HG03196 (cell line): ENCODE measurements around the gene ELOF1.
"Not testable (repeated sequence)": the region's sequence is repeated elsewhere in the genome, so short reads cannot be mapped to it uniquely, and the experiment has no call there.

ENCODE experiments used
- ATAC-seq: cut with Tn5 transposase; IDR thresholded peaks from one replicate; pipeline ENCODE4 v1.9.1; 2021; ENCODE audit not compliant: unreplicated experiment

The ELOF1 gene

GRCh38 chr19:11573354-11573753 is 14.3 kb upstream of the ELOF1 start:
- ATAC-seq, result not testable (repeated sequence)

GRCh38 chr19:11570039-11570462 is 11.0 kb upstream of the ELOF1 start:
- ATAC-seq, result no peak

DNA sequence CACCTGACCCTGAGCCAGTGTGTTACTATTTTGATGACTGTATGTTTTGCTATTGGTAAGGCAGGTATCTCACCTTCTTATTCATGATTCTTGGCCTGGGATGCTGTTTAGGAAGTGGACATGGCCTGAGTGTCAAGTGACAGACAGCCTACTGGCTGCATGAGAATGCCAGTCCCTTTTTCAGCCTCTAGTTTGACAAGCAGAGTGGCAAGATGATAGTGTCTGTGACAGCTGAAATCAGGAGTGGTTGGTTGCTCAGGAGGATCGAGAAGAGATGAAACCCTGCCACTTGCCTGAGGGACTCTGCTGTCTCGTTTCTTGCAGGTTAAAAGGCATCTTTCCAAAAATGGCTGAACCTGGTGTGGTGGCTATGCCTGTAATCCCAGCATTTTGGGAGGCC is 7.1 kb upstream of the ELOF1 start:
- no peak for ATAC-seq

DNA sequence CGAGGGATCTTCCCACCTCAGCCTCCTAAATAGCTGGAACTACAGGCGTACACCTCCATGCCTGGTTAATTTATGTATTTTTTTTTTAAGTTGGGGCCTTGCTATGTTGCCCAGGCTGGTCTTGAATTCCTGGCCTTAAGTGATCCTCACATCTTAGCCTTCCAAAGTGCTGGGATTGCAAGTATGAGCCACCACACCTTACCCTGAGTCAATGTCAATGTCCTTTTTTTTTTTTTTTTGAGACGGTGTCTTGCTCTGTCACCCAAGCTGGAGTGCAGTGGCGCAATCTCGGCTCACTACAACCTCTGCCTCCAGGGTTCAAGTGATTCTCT is 6.6 kb upstream of the ELOF1 start:
- ATAC-seq, result not testable (repeated sequence)

- not testable (repeated sequence) for ATAC-seq
Observed at GRCh38 chr19:11564082-11564807, 5.2 kb upstream of the ELOF1 start.

GRCh38 chr19:11563532-11563931 is 4.5 kb upstream of the ELOF1 start:
- ATAC-seq, result no peak

DNA sequence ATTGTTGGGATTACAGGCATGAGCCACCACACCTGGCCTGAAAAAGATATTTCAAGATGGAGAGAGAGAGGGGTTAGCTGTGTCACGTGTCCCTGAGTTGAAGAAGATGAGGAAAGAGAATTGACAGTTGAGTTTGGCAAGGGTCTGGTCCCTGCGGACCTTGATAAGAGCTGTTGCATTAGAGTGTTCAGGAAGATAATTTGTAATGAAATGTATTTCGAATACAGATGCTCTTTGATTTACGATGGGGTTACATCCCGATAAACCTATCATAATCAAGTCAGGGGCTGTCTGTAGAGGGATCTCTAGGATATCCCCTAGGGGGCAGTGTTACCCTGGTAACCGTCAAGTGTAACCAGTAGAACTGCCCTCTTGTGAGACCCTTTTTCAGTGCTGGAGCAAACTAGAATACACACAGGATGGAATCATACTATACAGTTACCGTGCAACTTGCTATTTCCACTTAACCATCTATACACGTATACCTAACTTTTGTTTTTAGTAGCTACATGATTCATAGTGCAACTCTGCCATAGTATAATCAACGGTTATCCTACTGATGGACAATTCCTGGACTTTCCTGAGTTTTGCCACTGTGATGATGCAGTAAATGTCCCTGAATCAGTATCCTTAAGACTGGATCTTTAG is 1.5 kb upstream of the ELOF1 start:
- no peak for ATAC-seq

DNA sequence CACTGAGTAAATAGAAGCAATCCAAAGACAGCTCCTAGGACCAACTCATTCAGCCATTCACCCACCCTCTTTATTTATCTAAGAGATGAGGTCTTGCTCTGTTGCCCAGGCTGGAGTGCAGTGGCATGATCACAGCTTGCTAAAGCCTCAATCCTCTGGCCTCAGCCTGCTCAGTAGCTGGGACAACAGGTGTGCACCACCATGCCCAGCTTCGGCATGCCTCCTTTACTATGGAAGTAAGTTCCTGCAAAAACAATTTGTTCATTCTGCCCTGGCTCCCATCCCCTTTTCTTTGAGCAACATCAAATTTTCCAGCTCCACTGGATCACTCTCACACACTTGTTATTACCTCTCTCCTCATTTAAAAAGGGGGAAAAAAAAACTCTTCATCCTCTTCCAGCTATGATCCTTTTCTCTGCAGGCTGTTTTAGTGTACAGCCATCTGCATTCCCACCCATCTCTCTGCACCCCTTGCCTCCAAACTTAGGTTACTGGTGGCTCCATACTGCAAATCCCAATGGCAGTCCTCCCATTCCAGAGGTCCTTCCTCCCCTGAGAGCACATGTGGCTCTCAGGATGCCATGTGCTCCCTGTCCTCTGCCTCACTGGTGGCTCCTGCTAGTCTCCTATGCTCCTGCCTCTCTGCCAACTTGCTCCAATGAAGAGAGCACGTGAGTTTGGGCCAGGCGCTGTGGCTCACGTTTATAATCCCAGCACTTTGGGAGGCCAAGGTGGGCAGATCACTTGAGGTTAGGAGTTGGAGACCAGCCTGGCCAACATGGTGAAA is 2.2 kb downstream of the ELOF1 start:
- ATAC-seq, result no peak

DNA sequence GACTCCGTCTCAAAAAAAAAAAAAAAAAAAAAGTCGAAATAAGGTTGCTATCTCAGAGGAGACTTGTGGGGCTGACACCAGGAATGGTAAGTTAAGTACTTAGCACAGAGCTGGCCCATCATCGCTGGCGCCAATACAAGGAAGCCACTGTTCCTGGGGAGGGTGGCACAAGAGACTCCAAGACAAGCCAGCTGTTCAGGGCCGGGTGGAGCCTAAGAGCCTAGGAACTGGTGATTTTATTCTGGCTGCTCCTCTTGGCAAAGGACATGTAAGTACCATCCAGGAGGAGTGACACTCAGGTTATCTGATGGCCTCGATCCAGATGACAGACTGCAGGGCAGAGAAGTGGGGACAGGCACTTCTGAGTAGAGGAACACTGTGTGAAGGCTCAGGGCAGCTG is 3.8 kb downstream of the ELOF1 start:
- no peak for ATAC-seq

GRCh38 chr19:11554160-11554559 is 4.9 kb downstream of the ELOF1 start:
- ATAC-seq, result no peak

- ATAC-seq, result no peak
Observed at GRCh38 chr19:11552666-11553372, 6.2 kb downstream of the ELOF1 start.

DNA sequence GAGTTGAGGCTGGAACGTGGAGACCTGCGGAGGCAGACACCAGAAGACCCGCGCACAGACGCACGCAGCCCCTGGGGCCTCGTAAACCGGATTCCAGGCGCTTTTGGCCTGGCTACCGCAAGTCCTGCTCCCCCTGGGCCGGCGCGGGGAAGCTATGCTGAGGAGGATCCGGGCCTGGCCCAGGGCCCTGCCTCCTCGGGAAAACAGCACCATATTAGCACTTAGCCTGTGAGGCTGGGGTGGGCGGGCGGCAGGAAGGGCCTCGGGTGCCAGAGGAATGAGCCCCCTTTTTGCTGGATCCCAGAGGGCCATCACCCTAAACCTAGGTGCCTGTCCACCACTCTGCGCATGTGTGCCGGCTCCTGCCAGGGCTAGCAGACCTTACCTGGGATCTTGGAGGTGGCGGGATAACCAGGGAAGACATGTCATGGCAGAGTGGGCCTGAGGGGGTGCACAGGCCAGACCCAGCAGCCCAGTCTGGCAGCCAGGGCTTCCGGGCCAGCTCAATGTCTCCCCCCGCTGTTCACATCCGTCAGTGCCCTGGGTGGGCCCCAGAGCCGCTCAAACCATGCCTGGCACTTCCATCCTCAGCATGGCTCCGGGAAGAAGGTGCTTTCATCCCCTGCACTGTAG is 7.3 kb downstream of the ELOF1 start:
- ATAC-seq, result no peak

DNA sequence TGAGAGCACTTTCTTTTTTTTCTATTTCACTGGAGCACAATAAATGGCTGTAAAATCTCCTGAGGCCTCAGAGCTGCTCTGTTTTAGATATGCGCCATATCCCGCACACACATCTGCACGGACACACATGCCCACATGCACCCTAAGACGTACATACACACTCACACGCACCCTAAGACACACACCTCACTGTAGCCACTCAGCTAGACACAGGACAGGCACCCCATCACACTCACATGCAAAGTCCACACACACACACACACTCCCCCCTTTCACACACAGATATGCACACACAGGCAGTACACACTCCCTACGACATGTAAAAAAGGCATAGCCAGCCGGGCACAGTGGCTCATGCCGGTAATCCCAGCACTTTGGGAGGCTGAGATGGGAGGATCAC is 8.8 kb downstream of the ELOF1 start:
- no peak for ATAC-seq

- ATAC-seq, result no peak
Observed at GRCh38 chr19:11549386-11549953, 9.6 kb downstream of the ELOF1 start.

DNA sequence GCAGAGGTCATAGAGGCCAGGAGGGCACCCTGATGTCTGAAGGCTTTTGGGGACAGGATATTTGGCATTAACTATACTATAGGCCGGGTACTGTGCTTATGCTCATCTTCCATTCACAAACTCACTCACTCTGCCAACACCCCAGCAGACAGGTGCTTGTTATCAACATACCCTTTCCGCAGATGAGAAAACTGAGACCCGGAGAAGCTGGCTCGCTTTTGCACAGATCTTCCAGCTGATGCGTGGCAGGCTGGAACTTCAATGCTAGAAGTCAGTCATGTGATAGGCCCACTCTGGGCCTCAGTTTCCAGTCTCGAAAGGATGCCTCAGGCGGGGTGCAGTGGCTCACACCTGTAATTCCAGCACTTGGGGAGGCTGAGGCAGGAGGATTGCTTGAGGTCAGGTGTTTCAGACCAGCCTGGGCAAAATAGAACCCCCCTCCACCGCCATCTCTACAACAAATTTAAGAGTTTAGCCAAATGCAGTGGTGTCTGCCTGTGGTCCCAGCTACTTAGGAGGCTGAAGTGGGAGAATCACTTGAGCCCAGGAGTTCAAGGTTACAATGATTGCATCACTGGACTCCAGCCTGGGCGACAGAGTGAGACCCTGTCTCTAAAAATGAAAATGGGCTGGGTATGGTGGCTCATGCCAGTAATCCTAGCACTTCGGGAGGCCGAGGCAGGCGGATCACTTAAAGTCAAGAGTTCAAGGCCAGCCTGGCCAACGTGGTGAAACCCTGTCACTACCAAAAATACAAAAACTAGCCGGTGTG is 10.9 kb downstream of the ELOF1 start:
- no peak for ATAC-seq

DNA sequence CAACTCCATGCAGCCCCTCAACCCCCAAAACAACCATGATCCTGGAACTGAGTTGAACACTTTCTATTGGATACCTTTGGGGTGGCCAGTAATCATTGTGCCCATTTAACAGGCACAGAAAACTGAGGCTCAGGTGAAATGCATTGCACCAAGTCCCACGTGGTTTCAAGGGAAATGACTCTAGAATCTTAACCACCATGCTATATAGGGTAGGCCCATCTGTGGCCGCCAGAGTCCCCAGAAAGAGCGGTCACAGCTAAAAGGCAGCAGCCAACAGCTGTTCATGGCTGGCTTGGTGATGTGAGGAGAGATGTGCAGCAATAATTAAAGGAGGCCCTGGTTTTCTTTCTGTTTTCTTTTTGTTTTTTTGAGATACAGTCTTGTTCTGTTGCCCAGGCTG is 17.8 kb downstream of the ELOF1 start:
- ATAC-seq, result no peak

DNA sequence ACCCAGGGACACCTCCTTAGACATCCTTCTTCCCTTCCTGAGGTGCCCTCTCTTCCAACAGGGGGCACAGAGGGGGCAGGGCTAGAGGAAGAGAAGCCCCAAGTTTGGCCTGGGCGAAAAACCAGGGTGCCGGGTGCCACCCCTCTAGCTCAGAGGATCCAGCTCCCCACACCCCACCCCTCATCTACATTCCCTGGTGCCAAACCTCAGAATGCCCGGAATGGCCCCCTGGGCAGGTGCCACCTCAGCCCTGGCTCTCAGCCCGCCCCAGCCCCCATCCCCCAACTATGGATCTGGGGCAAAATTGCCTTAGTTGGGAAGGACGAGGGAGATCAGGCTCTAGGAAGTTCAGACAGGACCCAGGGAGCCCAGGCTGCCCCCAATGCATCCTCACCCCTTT is 18.4 kb downstream of the ELOF1 start:
- ATAC-seq, result no peak

GRCh38 chr19:11539495-11540365 is 19.3 kb downstream of the ELOF1 start:
- no peak for ATAC-seq
